Measurements from ENCODE around the gene PIR. TPM values are rescaled to one million over a fixed set of nuclear protein-coding genes. Genes with fewer than 3 reads are reported as not detected.

The PIR gene
- total and polyA plus RNA-seq, 2 of the 8 experiments (the other 6 are each of a cell fraction or from before 2014, with no cell fraction given) = 6.4 to 10.3 TPM

GRCh38 chrX:15524417-15524816, 31.3 kb upstream of the PIR start:
- no peak overlapping the region for H4K5ac ChIP-seq (ENCODE audit: insufficient read length, low read depth, low read length)
- H2BK120ac ChIP-seq (replicated peaks; ENCODE audit: low read depth, low read length) = no peak overlapping the region
- H3K14ac ChIP-seq (ENCODE audit: insufficient read length) = no peak overlapping the region
- no peaks in the 10 kb centered on the region for H3K79me2 ChIP-seq (ENCODE audit: control insufficient read depth in 1 of 2, insufficient read depth in 2 of 2, low read length in 2 of 2)
- no peak overlapping the region for H3K9ac ChIP-seq (replicated peaks in 1 of 4; ENCODE audit: extremely low read depth in 1 of 4, low read depth in 3 of 4, low read length in 3 of 4)
- H2AFZ ChIP-seq (ENCODE audit: low read length) = no peak overlapping the region
- no peak overlapping the region for H3K4me3 ChIP-seq (ENCODE audit: extremely low read depth in 1 of 4, insufficient read depth in 2 of 4, low read depth in 3 of 4, low read length in 4 of 4)
- ChIA-PET CTCF (ENCODE audit: partially characterized antibody) (no interaction called here), POLR2A (ENCODE audit: partially characterized antibody) (no interaction called here)
- no peak overlapping the region for H4K91ac ChIP-seq (replicated peaks; ENCODE audit: insufficient read length, low read length)
- no peak overlapping the region for H3K23ac ChIP-seq (ENCODE audit: insufficient read length)
- H3K4ac ChIP-seq (replicated peaks; ENCODE audit: insufficient read length, low read depth, low read length) = no peak overlapping the region
- H3K18ac ChIP-seq (ENCODE audit: extremely low read depth, low read length) = no peak overlapping the region
- no peak for FAIRE-seq
- no peak overlapping the region for H3K56ac ChIP-seq (replicated peaks; ENCODE audit: insufficient read length, low read depth, low read length)
- no peak overlapping the region for H2BK20ac ChIP-seq (ENCODE audit: low read length)
- no peak overlapping the region for H2BK12ac ChIP-seq (ENCODE audit: low read depth, low read length)
- DNase-seq (ENCODE audit: low read depth in 1 of 2, low spot score in 2 of 2) = no peak
- no peak overlapping the region for H2BK5ac ChIP-seq (ENCODE audit: low read depth, low read length)
- H3K23me2 ChIP-seq (ENCODE audit: low read depth, low read length) = no peaks in the 10 kb centered on the region
- no peak overlapping the region for H4K8ac ChIP-seq (ENCODE audit: extremely low read depth, insufficient read depth, low read length)
- H3K4me1 ChIP-seq (replicated peaks in 1 of 4; ENCODE audit: control insufficient read depth in 3 of 4, insufficient read depth in 4 of 4, low read length in 3 of 4) = no peaks in the 10 kb centered on the region
- H2BK15ac ChIP-seq (ENCODE audit: low read length) = no peak overlapping the region
- no peaks in the 10 kb centered on the region for H3K9me3 ChIP-seq (ENCODE audit: insufficient read depth in 2 of 2, low read depth in 1 of 2, low read length in 1 of 2)
- no peak overlapping the region for H3K27ac ChIP-seq (ENCODE audit: low read depth, low read length)
- H3K79me1 ChIP-seq (ENCODE audit: low read depth, low read length) = no peaks in the 10 kb centered on the region
- no peak overlapping the region for H2AK5ac ChIP-seq (ENCODE audit: low read depth, low read length)
- no peaks in the 10 kb centered on the region for H4K20me1 ChIP-seq (replicated peaks in 1 of 2; ENCODE audit: control insufficient read depth in 1 of 2, insufficient read depth in 2 of 2, low read length in 2 of 2)
- H3K27me3 ChIP-seq (replicated peaks in 1 of 4; ENCODE audit: control insufficient read depth in 3 of 4, extremely low read depth in 1 of 4, insufficient read depth in 3 of 4, low read length in 3 of 4) = no peaks in the 10 kb centered on the region
- H3K4me2 ChIP-seq (ENCODE audit: insufficient read depth in 1 of 2, low read depth in 2 of 2, low read length in 2 of 2) = no peak overlapping the region
- H3K36me3 ChIP-seq (ENCODE audit: control insufficient read depth in 2 of 4, insufficient read depth in 4 of 4, low read length in 3 of 4) = no peaks in the 10 kb centered on the region
- no peak for TF ChIP-seq KDM5A (IDR thresholded peaks at IDR 0.05; ENCODE audit: low read length)
- TF ChIP-seq POLR2AphosphoS5 (IDR thresholded peaks at IDR 0.05; ENCODE audit: low read depth, low read length) = no peak
- no peak for TF ChIP-seq JUND (IDR thresholded peaks at IDR 0.05; ENCODE audit: low read length)
- no peak for TF ChIP-seq CREB1 (IDR thresholded peaks at IDR 0.05)
- no peak for TF ChIP-seq SRF (IDR thresholded peaks at IDR 0.05; ENCODE audit: low read depth, low read length)
- no peak for TF ChIP-seq POU5F1 (IDR thresholded peaks at IDR 0.05; ENCODE audit: low read depth, low read length)
- no peak for TF ChIP-seq SP4 (IDR thresholded peaks at IDR 0.05; ENCODE audit: low read length)

Data from H1 (cell line).